SK-N-SH (cell line): ENCODE data around the gene FAXDC2. TPM values are rescaled to one million over a fixed set of nuclear protein-coding genes. Genes with fewer than 3 reads are reported as not detected.

Experiments
- CTCF ChIA-PET: fragments of 300-600, 350-600 bp; formaldehyde crosslinking; extraction: SDS; loops from one replicate; lab custom pipeline; 2021; lab: Yijun Ruan, JAX
- POLR2A ChIA-PET: fragments of 350-600 bp; sonication (Branson Sonifier 250); formaldehyde crosslinking; extraction: SDS; loops from one replicate; lab custom pipeline; 2020; ENCODE audit warnings: antibody characterized with exemption, inconsistent platforms; lab: Yijun Ruan, JAX
- DNase-seq: peaks from one replicate; pipeline ENCODE4 v3.0.0; 2012
- H2AFZ ChIP-seq: fragments of 200-600 bp; sonication (generic); 2 replicates; pipeline ENCODE4 v1.8.1; 2016; ENCODE audit warnings: antibody characterized with exemption, mild to moderate bottlenecking, low read depth
- H3F3A ChIP-seq: fragments of 200-600 bp; sonication (generic); replicated peaks from 2 replicates; pipeline ENCODE3; 2016; ENCODE audit warnings: antibody characterized with exemption, mild to moderate bottlenecking; ENCODE audit not compliant: insufficient read depth
- H3K27ac ChIP-seq, 2 experiments: fragments of 200-500 bp in 1 of 2; fragments of 200-600 bp in 1 of 2; sonication (Bioruptor generic) in 1 of 2; sonication (generic), shearing (Covaris generic) in 1 of 2; 2 replicates each; pipeline versions ENCODE4 v1.5.1 to v1.6.1; 2014 to 2016; ENCODE audit warnings: low read depth in 2 of 2, inconsistent platforms in 1 of 2, low read length in 1 of 2, mild to moderate bottlenecking in 1 of 2, mixed read lengths in 1 of 2
- H3K27me3 ChIP-seq: fragments of 200-600 bp; sonication (generic), shearing (Covaris generic); 2 replicates; pipeline ENCODE4 v1.6.1; 2016; ENCODE audit warnings: mixed run types; ENCODE audit not compliant: insufficient read depth
- H3K36me3 ChIP-seq, 2 experiments: fragments of 200-500 bp in 1 of 2; fragments of 200-600 bp in 1 of 2; sonication (Bioruptor generic) in 1 of 2; sonication (generic) in 1 of 2; replicated peaks in 1 of 2; 2 replicates each; pipeline versions ENCODE3 to v1.5.1; 2014 to 2016; ENCODE audit warnings: low read length in 1 of 2, mild to moderate bottlenecking in 1 of 2; ENCODE audit not compliant: insufficient read depth in 2 of 2, control insufficient read depth in 1 of 2
- H3K4me1 ChIP-seq, 2 experiments: fragments of 200-500 bp in 1 of 2; fragments of 200-600 bp in 1 of 2; sonication (Bioruptor generic) in 1 of 2; sonication (generic), shearing (Covaris generic) in 1 of 2; 2 replicates each; pipeline versions ENCODE4 v1.5.1 to v1.6.1; 2014 to 2016; ENCODE audit warnings: low read depth in 1 of 2, low read length in 1 of 2, mixed run types in 1 of 2; ENCODE audit not compliant: insufficient read depth in 2 of 2, control insufficient read depth in 1 of 2
- H3K4me2 ChIP-seq: fragments of 200-600 bp; sonication (generic), shearing (Covaris generic); 2 replicates; pipeline ENCODE4 v1.6.1; 2017; ENCODE audit warnings: mixed run types
- H3K4me3 ChIP-seq, 2 experiments: fragments of 200-500 bp in 1 of 2; fragments of 200-600 bp in 1 of 2; sonication (Bioruptor generic) in 1 of 2; sonication (generic), shearing (Covaris generic) in 1 of 2; 2 replicates each; pipeline versions ENCODE4 v1.5.1 to v1.8.1; 2014 to 2016; ENCODE audit warnings: low read depth in 2 of 2, inconsistent platforms in 1 of 2, low read length in 1 of 2, mild to moderate bottlenecking in 1 of 2, mixed read lengths in 1 of 2, moderate library complexity in 1 of 2
- H3K79me2 ChIP-seq: fragments of 200-600 bp; sonication (generic); 2 replicates; pipeline ENCODE4 v1.8.1; 2017; ENCODE audit warnings: mild to moderate bottlenecking; ENCODE audit not compliant: insufficient read depth
- H3K9ac ChIP-seq: fragments of 200-600 bp; sonication (generic); 2 replicates; pipeline ENCODE4 v1.6.1; 2017; ENCODE audit warnings: mixed run types
- H3K9me2 ChIP-seq: fragments of 200-600 bp; sonication (generic); 2 replicates; pipeline ENCODE4 v1.6.1; 2017; ENCODE audit warnings: mixed run types
- H3K9me3 ChIP-seq: fragments of 200-600 bp; sonication (generic); 2 replicates; pipeline ENCODE4 v1.6.1; 2017; ENCODE audit warnings: mixed run types, mild to moderate bottlenecking, moderate library complexity
- H4K20me1 ChIP-seq: fragments of 200-600 bp; sonication (generic); 2 replicates; pipeline ENCODE4 v1.6.1; 2017; ENCODE audit warnings: mild to moderate bottlenecking, mixed run types; ENCODE audit not compliant: insufficient read depth
- ELF1 ChIP-seq: IDR thresholded peaks from 2 replicates; pipeline ENCODE4 v1.4.0; 2012
- EP300 ChIP-seq, 2 experiments: IDR thresholded peaks; 2 replicates each; pipeline versions ENCODE4 v1.4.0 to v1.6.1; 2012; ENCODE audit warnings: borderline replicate concordance in 1 of 2, low read depth in 1 of 2, low read length in 1 of 2
- FOXJ3 ChIP-seq: sonication (generic); formaldehyde crosslinking; IDR thresholded peaks from 2 replicates; pipeline ENCODE4 v1.5.1; 2020; ENCODE audit warnings: mild to moderate bottlenecking, missing genetic modification reagents
- GABPA ChIP-seq: IDR thresholded peaks from 2 replicates; pipeline ENCODE4 v1.4.0; 2012; ENCODE audit warnings: low read depth, mild to moderate bottlenecking
- JUND ChIP-seq: IDR thresholded peaks from 2 replicates; pipeline ENCODE4 v1.4.0; 2012
- MEF2A ChIP-seq: IDR thresholded peaks from 2 replicates; pipeline ENCODE4 v1.4.0; 2012; ENCODE audit warnings: low read depth, borderline replicate concordance
- NFIC ChIP-seq: IDR thresholded peaks from 2 replicates; pipeline ENCODE4 v1.4.0; 2012; ENCODE audit warnings: borderline replicate concordance
- NRF1 ChIP-seq: IDR thresholded peaks from 2 replicates; pipeline ENCODE4 v1.6.1; 2012; ENCODE audit warnings: low read depth, mild to moderate bottlenecking, low read length
- RAD21 ChIP-seq: IDR thresholded peaks from 2 replicates; pipeline ENCODE4 v1.6.1; 2012; ENCODE audit warnings: mild to moderate bottlenecking, low read length
- RFX5 ChIP-seq: IDR thresholded peaks from 2 replicates; pipeline ENCODE4 v1.6.1; 2012; ENCODE audit warnings: mild to moderate bottlenecking, improper control_type of control experiment, low read length
- SMC3 ChIP-seq: IDR thresholded peaks from 2 replicates; pipeline ENCODE4 v1.6.1; 2012; ENCODE audit warnings: low read depth, low read length, improper control_type of control experiment
- WGBS: methylation state at CpG from one replicate; pipeline ENCODE4 v1.1.6; 2017; ENCODE audit warnings: low lambda C conversion rate; 5-methylcytosine and 5-hydroxymethylcytosine counted together
- polyA plus RNA-seq, 3 experiments: library from polyadenylated mRNA; depleted of rRNA; stranded (reverse); fragments of >200 nt; gene quantifications; 2 replicates each; pipeline ENCODE4 v1.2.3, GENCODE V29; 2012
- TF ChIP-seq, protein P1 (sequence below): IDR thresholded peaks from 2 replicates; pipeline ENCODE4; 2012

Gene FAXDC2
- polyA plus RNA-seq, 1 of the 3 experiments (the other 2 are of a cell fraction) = 6.0 TPM

DNA sequence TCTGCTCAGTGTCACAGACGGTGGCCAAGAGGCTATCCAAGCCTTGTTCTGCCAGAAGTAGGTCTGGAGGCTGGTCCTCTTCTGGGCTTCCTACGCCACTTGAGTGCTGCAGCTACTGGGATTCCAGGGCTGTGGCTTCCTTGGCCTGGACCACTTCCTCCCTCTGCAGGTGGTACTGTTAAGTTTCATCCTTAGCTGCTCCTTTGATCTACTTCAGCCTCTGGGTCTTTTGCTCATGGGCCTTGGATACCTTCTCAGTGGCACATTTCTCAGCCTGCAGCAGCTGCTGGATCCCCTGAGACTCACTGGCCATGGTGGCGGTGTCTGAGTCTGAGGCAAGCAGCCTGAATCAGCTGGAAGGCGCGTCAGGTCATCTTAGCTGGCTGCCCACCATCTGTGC lies 18.3 kb upstream of the FAXDC2 start:
- 92% methylated on average over 5 of the region's 5 CpGs for WGBS
- POLR2A ChIA-PET = interaction anchor here (0.6 to 1.3 kb wide), 2 partner anchors 11 to 344 kb away, joined by 3 to 4 read pairs; no protein-coding TSS in a partner anchor

DNA sequence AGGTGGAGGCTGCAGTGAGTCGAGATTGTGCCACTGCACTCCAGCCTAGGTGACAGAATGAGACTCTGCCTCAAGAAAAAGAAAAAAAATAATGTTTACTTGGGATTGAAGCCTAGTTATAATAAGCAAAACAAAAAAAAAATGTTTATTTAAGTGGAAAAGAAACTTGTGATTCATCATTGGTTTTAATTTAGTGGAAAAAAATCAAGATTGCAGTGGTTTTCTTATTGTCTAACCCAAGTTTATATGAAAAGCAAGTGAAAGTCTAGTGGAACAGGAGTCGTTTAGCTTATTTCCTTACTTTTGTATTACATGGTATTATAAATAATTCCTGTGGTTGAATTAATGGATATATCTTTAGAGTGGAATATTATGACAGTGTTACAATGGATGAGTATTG lies 16.4 kb upstream of the FAXDC2 start:
- ChIA-PET CTCF (interaction anchor here (1.0 kb wide), 1 partner anchor 216 kb away, joined by 3 read pairs; no protein-coding TSS in a partner anchor), POLR2A (no interaction called here)
- H3K79me2 ChIP-seq = peaks cover 80% of the 10 kb centered on the region
- DNase-seq = no peak
- no peaks in the 10 kb centered on the region for H3K27me3 ChIP-seq
- TF ChIP-seq MEF2A = no peak
- TF ChIP-seq RFX5 = no peak
- no peak for TF ChIP-seq GABPA
- no peak for TF ChIP-seq JUND
- H4K20me1 ChIP-seq = peaks cover 16% of the 10 kb centered on the region
- H3K9ac ChIP-seq = no peak overlapping the region
- peaks cover 14% of the 10 kb centered on the region for H3F3A ChIP-seq
- no peak overlapping the region for H2AFZ ChIP-seq
- no peak overlapping the region for H3K4me3 ChIP-seq
- no peak overlapping the region for H3K27ac ChIP-seq
- peaks cover 0 to 3% of the 10 kb centered on the region in 2 experiments; a peak in 1 of 4 replicates for H3K4me1 ChIP-seq
- no peaks in the 10 kb centered on the region for H3K9me2 ChIP-seq
- WGBS = 95% methylated on average over 2 of the region's 2 CpGs
- H3K36me3 ChIP-seq = peaks cover 35 to 59% of the 10 kb centered on the region in 2 experiments
- no peaks in the 10 kb centered on the region for H3K9me3 ChIP-seq
- no peak overlapping the region for H3K4me2 ChIP-seq

More for the DNA sequence above, 18.3 kb upstream of the FAXDC2 start:
- H3K4me2 ChIP-seq = no peak overlapping the region
- H3K27ac ChIP-seq = no peak overlapping the region; a peak in 1 of 4 replicates
- H3K27me3 ChIP-seq = no peaks in the 10 kb centered on the region
- H3K4me1 ChIP-seq = peaks cover 0 to 5% of the 10 kb centered on the region in 2 experiments; a peak in 2 of 4 replicates
- H3K79me2 ChIP-seq = peaks cover 62% of the 10 kb centered on the region
- H2AFZ ChIP-seq = no peak overlapping the region
- no peaks in the 10 kb centered on the region for H4K20me1 ChIP-seq
- no peaks in the 10 kb centered on the region for H3K9me3 ChIP-seq
- H3K4me3 ChIP-seq = no peak overlapping the region
- peaks cover 14% of the 10 kb centered on the region for H3F3A ChIP-seq
- peak; percentile 24 for DNase-seq
- H3K36me3 ChIP-seq = peaks cover 42 to 66% of the 10 kb centered on the region in 2 experiments
- H3K9me2 ChIP-seq = no peaks in the 10 kb centered on the region
- CTCF ChIA-PET = interaction anchor here (0.7 to 1.8 kb wide), 5 partner anchors 12 to 219 kb away, joined by 3 to 8 read pairs (median 3); no protein-coding TSS in a partner anchor
- H3K9ac ChIP-seq = no peak overlapping the region
- no peak for TF ChIP-seq NFIC
- TF ChIP-seq SMC3 = peak; percentile 14; the same call in 1 of the 2 replicates
- TF ChIP-seq RAD21 = peak; percentile 50
- TF ChIP-seq FOXJ3 (CRISPR knock-in tag) = no peak
- TF ChIP-seq ELF1 = no peak
- TF ChIP-seq, protein P1, sequence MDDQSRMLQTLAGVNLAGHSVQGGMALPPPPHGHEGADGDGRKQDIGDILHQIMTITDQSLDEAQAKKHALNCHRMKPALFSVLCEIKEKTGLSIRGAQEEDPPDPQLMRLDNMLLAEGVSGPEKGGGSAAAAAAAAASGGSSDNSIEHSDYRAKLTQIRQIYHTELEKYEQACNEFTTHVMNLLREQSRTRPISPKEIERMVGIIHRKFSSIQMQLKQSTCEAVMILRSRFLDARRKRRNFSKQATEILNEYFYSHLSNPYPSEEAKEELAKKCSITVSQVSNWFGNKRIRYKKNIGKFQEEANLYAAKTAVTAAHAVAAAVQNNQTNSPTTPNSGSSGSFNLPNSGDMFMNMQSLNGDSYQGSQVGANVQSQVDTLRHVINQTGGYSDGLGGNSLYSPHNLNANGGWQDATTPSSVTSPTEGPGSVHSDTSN = no peak
- no peak for TF ChIP-seq EP300 (IDR thresholded peaks at IDR 0.05; ENCODE audit: borderline replicate concordance in 1 of 2, low read depth in 1 of 2, low read length in 1 of 2)
- no peak for TF ChIP-seq NRF1
